GM18909 (cell line): Measurements from ENCODE around the gene TET1.
"Not testable (repeated sequence)": the region's sequence is repeated elsewhere in the genome, so short reads cannot be mapped to it uniquely, and the experiment has no call there.

Source experiments
- ATAC-seq: cut with Tn5 transposase; IDR thresholded peaks from one replicate; pipeline ENCODE4 v1.9.1; 2021; ENCODE audit warnings: mild to moderate bottlenecking; ENCODE audit not compliant: unreplicated experiment, poor library complexity

The TET1 gene

GRCh38 chr10:68604441-68604840 lies 44.3 kb downstream of the TET1 start:
- no peak for ATAC-seq

- no peak for ATAC-seq
Observed at GRCh38 chr10:68606918-68607317, 46.8 kb downstream of the TET1 start.

DNA sequence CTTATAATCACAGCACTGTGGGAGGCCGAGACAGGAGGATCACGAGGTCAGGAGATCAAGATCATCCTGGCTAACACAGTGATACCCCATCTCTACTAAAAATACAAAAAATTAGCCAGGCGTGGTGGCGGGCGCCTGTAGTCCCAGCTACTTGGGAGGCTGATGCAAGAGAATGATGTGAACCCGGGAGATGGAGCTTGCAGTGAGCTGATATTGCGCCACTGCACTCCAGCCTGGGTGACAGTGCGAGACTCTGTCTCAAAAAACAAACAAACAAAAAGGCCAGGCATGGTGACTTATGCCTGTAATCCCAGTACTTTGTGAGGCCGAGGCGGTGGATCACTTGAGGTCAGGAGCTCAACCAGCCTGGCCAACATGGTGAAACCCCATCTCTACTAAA lies 49.9 kb downstream of the TET1 start:
- not testable (repeated sequence) for ATAC-seq

DNA sequence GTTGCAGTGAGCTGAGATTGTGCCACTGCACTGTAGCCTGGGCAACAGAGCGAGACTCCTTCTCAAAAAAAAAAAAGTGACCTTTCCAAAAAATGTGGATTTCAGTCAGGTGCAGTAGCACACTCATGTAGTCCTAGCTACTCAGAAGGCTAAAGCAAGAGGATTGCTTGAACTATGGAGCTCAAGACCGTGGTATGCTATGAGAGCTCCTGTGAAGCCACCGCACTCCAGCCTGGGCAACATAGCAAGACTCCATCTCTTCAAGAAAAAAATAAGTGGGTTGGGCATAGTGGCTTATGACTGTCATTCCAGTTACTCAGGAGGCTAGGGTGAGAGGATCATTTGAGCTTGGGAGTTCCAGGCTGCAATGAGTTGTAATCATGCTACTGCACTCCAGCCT lies 51.1 kb downstream of the TET1 start:
- ATAC-seq: no peak

- not testable (repeated sequence) for ATAC-seq
Observed at GRCh38 chr10:68613974-68614373, 53.8 kb downstream of the TET1 start.

- not testable (repeated sequence) for ATAC-seq
Observed at GRCh38 chr10:68617691-68618090, 57.6 kb downstream of the TET1 start.

- no peak for ATAC-seq
Observed at GRCh38 chr10:68618234-68618633, 58.1 kb downstream of the TET1 start.

GRCh38 chr10:68619595-68619994 lies 59.5 kb downstream of the TET1 start:
- ATAC-seq: no peak

DNA sequence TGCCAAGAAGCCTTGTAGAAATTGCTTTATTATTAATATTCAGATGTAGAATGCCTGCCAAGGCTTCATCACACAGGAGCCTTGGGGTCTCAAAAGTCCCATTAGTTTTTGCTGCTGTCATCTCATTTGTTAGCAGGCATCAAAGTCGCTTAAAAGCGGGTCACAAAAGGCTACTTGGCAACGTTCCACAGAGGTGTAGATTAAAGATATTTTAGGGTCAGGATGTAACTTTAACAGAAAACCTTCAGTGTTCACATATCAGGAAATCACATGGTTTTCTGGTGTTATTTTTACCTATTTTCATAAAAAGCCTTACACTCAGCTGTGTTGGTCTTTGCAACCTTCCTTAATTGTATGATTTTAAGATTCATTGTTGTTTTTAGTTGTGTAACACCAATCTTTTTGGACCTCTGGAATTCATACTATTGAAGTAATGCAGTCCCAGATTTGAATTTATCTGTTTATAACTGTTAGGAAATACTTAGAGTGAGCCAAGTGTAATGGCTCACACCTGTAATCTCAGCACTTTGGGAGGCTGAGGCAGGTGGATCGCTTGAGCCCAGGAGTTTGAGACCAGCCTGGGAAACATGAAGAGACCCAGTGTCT lies 65.3 kb downstream of the TET1 start:
- no peak for ATAC-seq

DNA sequence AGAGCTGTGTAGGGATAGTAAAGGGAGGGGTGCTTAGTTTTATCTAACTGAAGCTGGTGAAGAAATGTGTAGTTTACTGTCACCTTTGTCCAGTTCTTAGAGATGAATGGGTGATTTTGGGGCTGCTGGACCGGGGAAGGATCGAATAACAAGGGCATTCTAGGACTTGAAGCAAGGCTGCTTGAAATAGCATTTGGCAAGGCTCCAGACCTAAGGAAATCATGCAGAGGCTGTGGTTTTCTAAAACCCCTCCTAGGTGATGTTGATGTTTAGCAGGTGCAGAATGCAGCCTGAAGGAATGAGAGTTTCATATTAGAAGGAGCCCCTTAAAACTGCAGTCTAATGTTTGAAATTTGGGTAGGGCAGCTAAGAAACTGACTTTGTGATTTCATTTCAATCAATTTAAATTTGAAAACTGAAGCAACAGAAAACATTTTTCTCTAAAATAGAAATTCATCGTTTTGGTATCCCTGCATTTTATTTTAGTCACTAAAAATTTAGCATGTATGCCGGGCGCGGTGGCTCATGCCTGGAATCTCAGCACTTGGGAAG lies 68.5 kb downstream of the TET1 start:
- ATAC-seq: no peak

DNA sequence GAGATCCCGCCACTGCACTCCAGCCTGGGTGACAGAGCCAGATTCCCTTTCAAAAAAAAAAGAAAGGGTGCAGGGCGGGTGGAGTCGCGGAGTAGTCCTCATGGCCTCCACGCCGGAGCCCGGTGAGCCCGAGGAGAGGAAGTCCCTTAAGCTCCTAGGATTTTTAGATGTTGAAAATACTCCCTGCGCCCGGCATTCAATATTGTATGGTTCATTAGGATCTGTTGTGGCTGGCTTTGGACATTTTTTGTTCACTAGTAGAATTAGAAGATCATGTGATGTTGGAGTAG lies 72.1 kb downstream of the TET1 start:
- not testable (repeated sequence) for ATAC-seq

GRCh38 chr10:68633281-68633680 lies 73.1 kb downstream of the TET1 start:
- no peak for ATAC-seq

DNA sequence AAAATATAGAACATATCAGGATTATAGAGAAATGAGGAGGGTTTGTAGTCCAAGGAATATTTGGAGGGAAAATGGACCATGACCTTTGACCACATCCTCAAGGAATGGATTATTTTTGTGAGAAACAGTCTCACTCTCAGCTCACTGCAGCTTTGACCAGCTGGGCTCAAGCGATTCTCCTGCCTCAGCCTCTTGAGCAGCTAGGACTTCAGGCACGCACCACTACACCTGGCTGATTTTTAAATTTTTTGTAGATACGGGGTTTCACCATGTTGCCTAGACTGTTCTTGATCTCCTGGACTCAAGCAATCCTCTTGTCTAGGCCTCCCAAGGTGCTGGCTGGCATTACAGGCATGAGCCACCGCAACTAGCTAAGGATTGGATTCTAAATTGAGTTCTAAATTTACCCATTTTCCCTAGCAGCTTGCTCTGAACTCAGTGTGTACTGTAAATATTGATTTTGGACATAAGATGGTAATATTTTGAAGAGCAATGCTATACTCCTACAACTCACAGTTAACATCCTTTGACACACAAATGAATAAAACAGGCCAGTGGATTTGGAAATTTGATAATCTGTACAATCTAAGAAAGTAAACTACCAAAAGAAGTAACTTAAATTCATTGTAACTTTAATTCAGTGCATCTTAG lies 73.8 kb downstream of the TET1 start:
- ATAC-seq: no peak

GRCh38 chr10:68636335-68636734 lies 76.2 kb downstream of the TET1 start:
- ATAC-seq: no peak

DNA sequence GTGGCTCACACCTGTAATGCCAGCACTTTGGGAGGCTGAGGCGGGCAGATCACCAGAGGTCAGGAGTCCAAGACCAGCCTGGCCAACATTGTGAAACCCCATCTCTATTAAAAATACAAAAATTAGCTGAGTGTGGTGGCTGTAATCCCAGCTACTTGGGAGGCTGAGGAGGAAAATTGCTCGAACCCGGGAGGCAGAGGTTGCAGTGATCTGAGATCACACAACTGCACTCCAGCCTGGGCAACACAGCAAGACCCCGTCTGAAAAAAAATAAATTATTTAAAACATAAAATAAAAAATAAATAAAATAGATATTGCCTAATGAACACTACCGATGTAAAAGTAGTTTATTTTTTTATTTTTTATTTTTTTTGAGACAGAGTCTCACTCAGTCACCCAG lies 83.4 kb downstream of the TET1 start:
- not testable (repeated sequence) for ATAC-seq

DNA sequence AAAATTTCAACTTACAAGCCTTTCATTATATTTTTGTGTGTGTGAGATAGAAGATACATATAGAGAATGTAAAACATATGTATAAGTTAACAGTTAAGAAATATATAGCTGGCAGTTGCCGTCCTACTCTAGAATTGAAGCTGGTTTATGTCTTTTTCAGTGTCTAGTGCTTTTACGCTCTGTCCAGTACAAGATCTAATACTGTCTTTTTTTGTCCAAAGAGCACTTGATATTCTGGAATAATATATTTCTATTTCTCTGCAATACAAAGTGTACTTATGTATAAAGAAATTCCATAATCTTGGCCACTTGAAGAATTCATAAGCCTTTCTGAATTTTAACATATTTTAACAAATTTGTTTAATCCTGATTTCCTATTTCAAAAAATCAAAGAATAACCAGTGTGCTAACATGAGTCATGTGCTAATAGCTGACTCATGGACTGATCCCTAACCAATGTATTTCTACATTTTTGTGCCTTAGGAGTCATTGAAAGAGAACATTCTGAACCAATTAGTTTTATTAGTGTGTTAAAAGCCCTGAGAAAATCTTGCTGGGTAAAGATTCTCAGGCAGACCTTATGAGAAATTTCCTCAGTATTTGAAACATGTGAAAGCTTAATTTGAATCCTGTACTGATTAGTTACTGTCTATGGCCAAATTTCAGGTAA lies 87.7 kb downstream of the TET1 start:
- ATAC-seq: no peak

- ATAC-seq: no peak
Observed at GRCh38 chr10:68655620-68656126, 95.5 kb downstream of the TET1 start.

DNA sequence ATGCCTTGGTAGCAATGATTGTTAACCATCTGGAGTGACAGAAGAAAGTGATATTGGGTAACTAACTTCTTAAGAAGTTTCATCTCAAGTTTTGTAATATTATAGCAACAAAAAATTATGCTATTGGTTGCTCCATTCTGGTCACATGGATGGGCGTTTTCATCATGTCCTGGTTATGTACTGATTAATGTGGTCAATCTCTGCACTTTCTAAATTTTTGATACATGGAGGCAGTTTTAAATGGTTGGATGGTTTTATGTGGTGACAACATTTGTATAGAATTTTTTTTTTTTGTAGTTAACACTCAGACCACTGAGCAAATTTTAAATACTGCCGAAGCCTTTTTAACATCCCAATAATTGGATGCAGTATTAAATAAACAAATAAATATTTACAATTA lies 105.7 kb downstream of the TET1 start:
- ATAC-seq: no peak

GRCh38 chr10:68666280-68666760 lies 106.2 kb downstream of the TET1 start:
- no peak for ATAC-seq

DNA sequence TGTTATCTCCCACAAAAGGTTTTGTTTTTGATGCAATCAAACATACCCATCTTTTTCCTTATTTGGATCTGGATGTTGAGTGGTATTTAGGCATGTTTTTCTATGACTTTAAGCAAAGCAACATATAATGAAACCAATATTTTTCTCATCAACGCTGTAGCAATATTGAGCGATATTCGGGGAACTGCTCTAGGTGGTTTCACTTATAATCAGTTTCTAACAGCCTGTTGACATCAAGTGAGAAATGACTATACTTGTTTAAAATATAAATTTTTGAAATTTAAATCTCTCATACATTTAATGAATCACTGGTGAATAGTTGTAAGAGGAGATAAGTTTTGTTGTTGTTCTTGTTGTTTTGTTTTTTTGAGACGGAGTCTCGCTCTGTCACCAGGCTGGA lies 108.1 kb downstream of the TET1 start:
- ATAC-seq: no peak

DNA sequence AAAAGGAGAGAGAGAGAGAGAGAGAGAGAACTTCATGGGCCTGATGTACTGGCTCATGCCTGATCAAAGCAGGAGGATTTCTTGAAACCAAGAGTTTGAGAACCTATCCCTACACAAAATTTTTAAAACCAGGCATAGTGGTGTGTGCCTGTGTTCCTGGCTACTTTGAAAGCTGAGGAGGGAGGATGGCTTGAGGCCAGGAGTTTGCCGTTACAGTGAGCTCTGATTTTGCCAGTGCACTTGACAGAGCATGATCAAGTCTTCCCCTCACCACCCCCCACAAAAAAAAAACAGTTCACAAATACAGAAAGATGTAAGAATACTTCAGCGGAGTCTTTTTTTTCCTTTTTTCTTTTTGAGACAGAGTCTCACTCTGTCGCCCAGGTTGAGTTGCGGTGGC lies 108.8 kb downstream of the TET1 start:
- ATAC-seq: no peak
